Panc1 (cell line): ENCODE results near the gene TSPAN4.

ENCODE experiments used
- POLR2AphosphoS5 ChIP-seq: IDR thresholded peaks from 2 replicates; pipeline ENCODE4 v1.6.1; 2012; ENCODE audit warnings: mild to moderate bottlenecking, low read depth, low read length, moderate library complexity
- TCF7L2 ChIP-seq: IDR thresholded peaks from 2 replicates; pipeline ENCODE4 v1.6.1; 2011; ENCODE audit warnings: mild to moderate bottlenecking, low read depth, low read length, inconsistent platforms
- TF ChIP-seq, protein P1 (sequence below): fragments of 450-650 bp; IDR thresholded peaks from 2 replicates; pipeline ENCODE4 v1.5.1; 2017; ENCODE audit warnings: mild to moderate bottlenecking

DNA sequence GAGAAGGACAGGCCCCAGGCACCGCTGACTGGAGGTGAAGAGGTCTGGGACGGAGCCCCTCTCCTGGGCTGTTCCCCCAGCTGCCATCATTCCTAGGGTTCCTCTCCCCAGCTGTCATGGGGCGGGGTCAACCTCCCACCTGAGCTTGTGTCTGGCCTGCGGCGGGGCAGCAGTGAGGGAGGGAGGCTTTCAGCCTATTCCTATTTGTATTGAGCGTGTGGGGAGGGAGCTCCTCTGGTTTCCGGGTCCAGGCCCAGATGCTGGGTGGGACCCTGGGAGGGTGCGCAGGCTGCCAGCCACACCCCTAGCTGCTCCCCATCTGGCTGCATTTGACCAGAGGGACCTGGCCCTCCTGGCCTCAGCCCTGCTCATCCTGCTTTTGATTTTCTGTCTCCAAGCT, 13.7 kb downstream of the TSPAN4 start:
- TF ChIP-seq, protein P1, sequence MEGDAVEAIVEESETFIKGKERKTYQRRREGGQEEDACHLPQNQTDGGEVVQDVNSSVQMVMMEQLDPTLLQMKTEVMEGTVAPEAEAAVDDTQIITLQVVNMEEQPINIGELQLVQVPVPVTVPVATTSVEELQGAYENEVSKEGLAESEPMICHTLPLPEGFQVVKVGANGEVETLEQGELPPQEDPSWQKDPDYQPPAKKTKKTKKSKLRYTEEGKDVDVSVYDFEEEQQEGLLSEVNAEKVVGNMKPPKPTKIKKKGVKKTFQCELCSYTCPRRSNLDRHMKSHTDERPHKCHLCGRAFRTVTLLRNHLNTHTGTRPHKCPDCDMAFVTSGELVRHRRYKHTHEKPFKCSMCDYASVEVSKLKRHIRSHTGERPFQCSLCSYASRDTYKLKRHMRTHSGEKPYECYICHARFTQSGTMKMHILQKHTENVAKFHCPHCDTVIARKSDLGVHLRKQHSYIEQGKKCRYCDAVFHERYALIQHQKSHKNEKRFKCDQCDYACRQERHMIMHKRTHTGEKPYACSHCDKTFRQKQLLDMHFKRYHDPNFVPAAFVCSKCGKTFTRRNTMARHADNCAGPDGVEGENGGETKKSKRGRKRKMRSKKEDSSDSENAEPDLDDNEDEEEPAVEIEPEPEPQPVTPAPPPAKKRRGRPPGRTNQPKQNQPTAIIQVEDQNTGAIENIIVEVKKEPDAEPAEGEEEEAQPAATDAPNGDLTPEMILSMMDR, result no peak
- TF ChIP-seq POLR2AphosphoS5, result no peak
- no peak for TF ChIP-seq TCF7L2
